Suppressor macrophage (primary cell): ENCODE data around the gene FEN1.

Source experiments
- DNase-seq, 4 experiments: peaks; one replicate each; pipeline ENCODE4 v3.0.0-alpha.2; 2020 to 2022

The FEN1 gene

DNA sequence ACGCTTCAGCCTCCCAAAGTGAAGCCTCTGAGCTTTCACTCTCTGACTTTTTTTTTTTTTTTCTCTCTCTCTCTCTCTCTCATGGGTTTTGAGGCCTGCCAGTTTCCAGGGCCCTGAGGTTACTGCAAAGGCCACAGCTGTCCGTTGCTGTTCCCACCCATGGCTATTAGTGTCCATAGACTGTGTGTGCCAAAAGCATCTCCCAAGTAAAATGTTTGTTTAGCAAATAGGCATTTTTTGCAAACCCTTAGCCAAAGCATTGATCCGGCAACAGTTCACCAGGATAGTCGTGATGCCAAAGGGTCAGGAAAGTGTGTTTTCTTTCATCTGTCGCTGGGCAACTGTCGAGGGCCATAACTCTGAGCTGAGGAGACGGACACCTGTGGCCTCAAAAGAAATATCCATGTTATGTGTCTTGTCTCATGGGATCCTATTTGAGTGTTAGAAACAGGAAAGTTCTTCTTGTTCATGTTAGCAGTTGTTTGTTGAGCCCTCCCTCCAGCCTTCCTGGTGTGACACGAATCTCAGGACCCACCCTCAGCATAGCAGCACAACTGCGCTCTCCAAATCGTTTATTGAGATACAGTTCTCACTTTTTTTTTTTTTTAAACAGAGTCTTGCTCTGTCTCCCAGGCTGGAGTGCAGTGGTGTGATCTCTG is 53.8 kb downstream of the FEN1 start:
- DNase-seq = no peak
